ENCODE measurements around the gene LITAF. TPM values are rescaled to one million over a fixed set of nuclear protein-coding genes. Genes with fewer than 3 reads are reported as not detected.

LITAF gene
- total RNA-seq, 1 experiment from 2014 or later = 328 TPM

DNA sequence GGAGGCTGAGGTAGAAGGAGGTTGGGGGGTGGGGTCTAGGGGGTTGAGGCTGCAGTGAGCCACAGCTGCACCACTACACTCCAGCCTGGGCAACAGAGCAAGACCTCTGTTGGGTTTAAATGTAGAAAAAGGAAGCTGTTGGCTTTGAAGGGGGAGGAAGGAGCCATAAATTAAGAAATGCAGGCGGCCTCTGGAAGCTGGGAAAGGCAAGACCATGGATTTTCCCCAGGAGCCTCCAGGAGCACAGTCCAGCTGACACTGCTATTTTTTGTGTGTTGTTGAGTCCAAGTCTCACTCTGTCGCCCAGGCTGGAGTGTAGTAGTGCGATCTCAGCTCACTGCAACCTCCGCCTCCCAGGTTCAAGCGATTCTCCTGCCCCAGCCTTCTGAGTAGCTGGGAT lies 15.9 kb downstream of the LITAF start:
- no peak overlapping the region for H3K27ac Mint-ChIP-seq (ENCODE audit: unreplicated experiment)
- no peak overlapping the region for H3K4me3 Mint-ChIP-seq (ENCODE audit: low read depth, unreplicated experiment)
- CTCF ChIA-PET = no interaction called here
- DNase-seq = no peak
- no peaks in the 10 kb centered on the region for H3K9me3 Mint-ChIP-seq (ENCODE audit: low read depth, unreplicated experiment)
- H3K27me3 Mint-ChIP-seq (ENCODE audit: unreplicated experiment) = no peaks in the 10 kb centered on the region
- intact Hi-C loops (cut with micrococcal nuclease; ENCODE audit: unreplicated experiment) = no loop called here
- H3K4me1 Mint-ChIP-seq (ENCODE audit: low read depth, unreplicated experiment) = peaks cover 53% of the 10 kb centered on the region
- H3K36me3 Mint-ChIP-seq (ENCODE audit: insufficient read depth, unreplicated experiment) = peaks cover 100% of the 10 kb centered on the region
- TF ChIP-seq, protein P1, sequence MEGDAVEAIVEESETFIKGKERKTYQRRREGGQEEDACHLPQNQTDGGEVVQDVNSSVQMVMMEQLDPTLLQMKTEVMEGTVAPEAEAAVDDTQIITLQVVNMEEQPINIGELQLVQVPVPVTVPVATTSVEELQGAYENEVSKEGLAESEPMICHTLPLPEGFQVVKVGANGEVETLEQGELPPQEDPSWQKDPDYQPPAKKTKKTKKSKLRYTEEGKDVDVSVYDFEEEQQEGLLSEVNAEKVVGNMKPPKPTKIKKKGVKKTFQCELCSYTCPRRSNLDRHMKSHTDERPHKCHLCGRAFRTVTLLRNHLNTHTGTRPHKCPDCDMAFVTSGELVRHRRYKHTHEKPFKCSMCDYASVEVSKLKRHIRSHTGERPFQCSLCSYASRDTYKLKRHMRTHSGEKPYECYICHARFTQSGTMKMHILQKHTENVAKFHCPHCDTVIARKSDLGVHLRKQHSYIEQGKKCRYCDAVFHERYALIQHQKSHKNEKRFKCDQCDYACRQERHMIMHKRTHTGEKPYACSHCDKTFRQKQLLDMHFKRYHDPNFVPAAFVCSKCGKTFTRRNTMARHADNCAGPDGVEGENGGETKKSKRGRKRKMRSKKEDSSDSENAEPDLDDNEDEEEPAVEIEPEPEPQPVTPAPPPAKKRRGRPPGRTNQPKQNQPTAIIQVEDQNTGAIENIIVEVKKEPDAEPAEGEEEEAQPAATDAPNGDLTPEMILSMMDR (IDR thresholded peaks at IDR 0.05; ENCODE audit: unreplicated experiment) = no peak
- BruUV-seq (replicated peaks) = no TSS peak

DNA sequence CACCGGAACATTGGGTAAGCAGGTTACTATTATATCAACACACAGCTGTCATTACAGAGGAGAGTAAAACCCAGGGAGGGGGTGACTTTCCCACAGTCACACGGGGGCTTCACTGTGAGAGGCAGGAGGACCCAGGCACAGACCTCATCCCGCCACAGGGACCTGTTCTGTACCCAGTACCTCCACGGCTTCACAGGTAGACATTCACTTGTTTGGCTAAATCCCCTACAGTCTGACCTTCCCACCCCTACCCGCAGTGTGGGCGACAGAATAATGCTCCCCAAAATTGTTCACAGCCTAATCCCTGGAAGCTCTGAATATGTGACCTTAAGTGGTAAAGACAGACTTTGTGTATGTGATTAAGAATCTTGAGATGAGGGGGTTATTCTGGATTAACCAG lies 16.5 kb downstream of the LITAF start:
- CTCF ChIA-PET = interaction anchor here (0.7 kb wide), 1 partner anchor 190 kb away, joined by 3 read pairs; no protein-coding TSS in a partner anchor
- TF ChIP-seq, protein P1 (IDR thresholded peaks at IDR 0.05; ENCODE audit: unreplicated experiment) = no peak
- DNase-seq = no peak
- peaks cover 100% of the 10 kb centered on the region for H3K36me3 Mint-ChIP-seq (ENCODE audit: insufficient read depth, unreplicated experiment)
- peaks cover 55% of the 10 kb centered on the region for H3K4me1 Mint-ChIP-seq (ENCODE audit: low read depth, unreplicated experiment)
- H3K9me3 Mint-ChIP-seq (ENCODE audit: low read depth, unreplicated experiment) = no peaks in the 10 kb centered on the region
- H3K27ac Mint-ChIP-seq (ENCODE audit: unreplicated experiment) = no peak overlapping the region
- no TSS peak for BruUV-seq (replicated peaks)
- intact Hi-C loops (cut with micrococcal nuclease; ENCODE audit: unreplicated experiment) = no loop called here
- H3K4me3 Mint-ChIP-seq (ENCODE audit: low read depth, unreplicated experiment) = no peak overlapping the region
- no peaks in the 10 kb centered on the region for H3K27me3 Mint-ChIP-seq (ENCODE audit: unreplicated experiment)

DNA sequence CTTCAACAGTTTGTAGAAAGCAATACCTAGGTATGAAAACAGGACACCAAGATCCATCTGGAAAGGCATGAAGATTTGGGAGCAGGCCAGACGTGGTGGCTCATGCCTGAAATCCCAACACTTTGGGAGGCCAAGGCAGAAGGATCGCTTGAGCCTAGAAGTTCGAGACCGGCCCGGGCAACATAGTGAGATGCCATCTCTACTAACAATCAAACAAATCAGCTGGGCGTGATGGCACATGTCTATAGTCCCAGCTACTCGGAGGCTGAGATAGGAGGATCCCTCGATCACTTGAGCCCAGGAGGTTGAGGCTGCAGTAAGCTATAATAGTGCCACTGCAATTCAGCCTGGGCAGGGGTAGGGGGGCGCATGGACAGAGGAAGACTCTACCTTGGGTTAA lies 20.3 kb downstream of the LITAF start:
- CTCF ChIA-PET = interaction anchor here (0.6 kb wide), 1 partner anchor 123 kb away, joined by 3 read pairs; no protein-coding TSS in a partner anchor
- peak overlapping the region; percentile 41 for H3K27ac Mint-ChIP-seq (ENCODE audit: unreplicated experiment)

DNA sequence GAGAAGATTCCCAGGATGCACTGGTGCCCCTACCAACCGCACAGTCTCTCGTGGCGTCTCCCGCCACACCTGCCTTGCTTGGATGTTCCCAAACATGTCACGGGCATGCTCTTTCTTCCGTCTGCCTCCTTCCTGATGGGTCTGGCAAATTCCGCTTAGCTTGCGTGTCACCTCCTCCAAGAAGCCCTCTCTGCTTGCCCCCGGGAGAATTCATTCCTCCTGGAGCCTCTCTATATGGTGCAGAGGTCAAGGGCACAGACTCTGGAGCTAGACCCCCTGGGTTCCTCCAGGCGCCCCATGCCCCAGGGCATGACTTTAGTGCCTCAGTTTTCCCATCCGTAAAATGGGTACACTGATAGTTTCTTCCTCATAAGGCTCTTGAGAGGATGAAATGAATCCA lies 21.1 kb downstream of the LITAF start:
- Mint-ChIP-seq H3K9me3 (ENCODE audit: low read depth, unreplicated experiment) (no peaks in the 10 kb centered on the region), H3K36me3 (ENCODE audit: insufficient read depth, unreplicated experiment) (peaks cover 88% of the 10 kb centered on the region), H3K27ac (ENCODE audit: unreplicated experiment) (peak overlapping the region; percentile 41), H3K4me3 (ENCODE audit: low read depth, unreplicated experiment) (no peak overlapping the region), H3K27me3 (ENCODE audit: unreplicated experiment) (no peaks in the 10 kb centered on the region), H3K4me1 (ENCODE audit: low read depth, unreplicated experiment) (peaks cover 57% of the 10 kb centered on the region)
- DNase-seq = no peak
- TF ChIP-seq, protein P1 (IDR thresholded peaks at IDR 0.05; ENCODE audit: unreplicated experiment) = no peak
- CTCF ChIA-PET = interaction anchor here (0.6 kb wide), 1 partner anchor 889 kb away, joined by 7 read pairs; no protein-coding TSS in a partner anchor
- BruUV-seq (replicated peaks) = no TSS peak
- intact Hi-C loops (cut with micrococcal nuclease; ENCODE audit: unreplicated experiment) = no loop called here

More for the DNA sequence above, 20.3 kb downstream of the LITAF start:
- H3K4me1 Mint-ChIP-seq (ENCODE audit: low read depth, unreplicated experiment) = peaks cover 49% of the 10 kb centered on the region
- intact Hi-C loops (cut with micrococcal nuclease; ENCODE audit: unreplicated experiment) = no loop called here
- H3K27me3 Mint-ChIP-seq (ENCODE audit: unreplicated experiment) = no peaks in the 10 kb centered on the region
- H3K36me3 Mint-ChIP-seq (ENCODE audit: insufficient read depth, unreplicated experiment) = peaks cover 88% of the 10 kb centered on the region
- no peaks in the 10 kb centered on the region for H3K9me3 Mint-ChIP-seq (ENCODE audit: low read depth, unreplicated experiment)
- no peak overlapping the region for H3K4me3 Mint-ChIP-seq (ENCODE audit: low read depth, unreplicated experiment)
- DNase-seq = no peak
- TF ChIP-seq, protein P1 (IDR thresholded peaks at IDR 0.05; ENCODE audit: unreplicated experiment) = no peak
- no TSS peak for BruUV-seq (replicated peaks)
